ENCODE results near the gene NAA80.
A peak's percentile ranks its signal among the peaks of the same experiment; 100 is the strongest.

The NAA80 gene

GRCh38 chr3:50254577-50255250, 44.5 kb downstream of the NAA80 start:
- DNase-seq, result no peak

- DNase-seq, result no peak
These were observed 48.0 kb downstream of the NAA80 start for GRCh38 chr3:50251220-50251619.

GRCh38 chr3:50250514-50250913, 48.7 kb downstream of the NAA80 start:
- DNase-seq, result no peak

- no peak for DNase-seq
These were observed 49.7 kb downstream of the NAA80 start for GRCh38 chr3:50249457-50249856.

- peak; percentile 84 for DNase-seq
These were observed 50.8 kb downstream of the NAA80 start for GRCh38 chr3:50248387-50248786.

GRCh38 chr3:50246517-50246954, 52.7 kb downstream of the NAA80 start:
- DNase-seq, result no peak

All from NCI-H526 treated with DMSO at 0.1 percent for 48 hours (cell line).